B cell (primary cell): ENCODE data around the gene TREH. TPM values are rescaled to one million over a fixed set of nuclear protein-coding genes. Genes with fewer than 3 reads are reported as not detected.

Experiments
- ATAC-seq: fragments of 200-7000 bp; cut with Tn5 transposase; one replicate; pipeline ENCODE4 v1.10.0; 2021; ENCODE audit warnings: low read depth, mild to moderate bottlenecking, moderate number of reproducible peaks, moderate library complexity
- CTCF ChIA-PET: fragments of 350-600 bp; sonication (Branson Sonifier 250); formaldehyde crosslinking; loops from one replicate; lab custom pipeline; 2021; ENCODE audit warnings: antibody characterized with exemption, inconsistent platforms; lab: Charles Lee
- POLR2A ChIA-PET: fragments of 350-600 bp; sonication (Branson Sonifier 250); formaldehyde crosslinking; loops from one replicate; lab custom pipeline; 2021; ENCODE audit warnings: antibody characterized with exemption; lab: Charles Lee
- DNase-seq: peaks from one replicate; pipeline ENCODE4 v3.0.0; 2013
- H2AFZ ChIP-seq: 2 replicates; pipeline ENCODE4 v1.6.1; 2012; ENCODE audit warnings: mild to moderate bottlenecking, low read depth, low read length; ENCODE audit not compliant: insufficient read depth, poor library complexity, severe bottlenecking
- H3K27ac ChIP-seq, 2 donors: 1 replicate in 1 of 2; 2 replicates in 1 of 2; pipeline ENCODE4 v1.5.1; 2012 to 2013; ENCODE audit warnings: low read length in 2 of 2, mild to moderate bottlenecking in 2 of 2, moderate library complexity in 1 of 2
- H3K27me3 ChIP-seq, 4 experiments: fragments of 200-600 bp in 1 of 4; sonication (generic) in 1 of 4; replicated peaks in 1 of 4; 1 replicate in 2 of 4; 2 replicates in 2 of 4; pipeline versions ENCODE4 v1.6.1 to v1.7.0; 2013 to 2016; ENCODE audit warnings: low read length in 3 of 4, mild to moderate bottlenecking in 2 of 4, mixed read lengths in 1 of 4, moderate library complexity in 1 of 4; ENCODE audit not compliant: insufficient read depth in 4 of 4, control insufficient read depth in 3 of 4; ENCODE audit errors: control extremely low read depth in 1 of 4
- H3K36me3 ChIP-seq, 2 experiments: replicated peaks in 1 of 2; 1 replicate in 1 of 2; 2 replicates in 1 of 2; pipeline versions ENCODE4 v1.6.1 to v1.7.1; 2013; ENCODE audit warnings: low read length in 1 of 2; ENCODE audit not compliant: insufficient read depth in 2 of 2, control insufficient read depth in 1 of 2; ENCODE audit errors: control extremely low read depth in 1 of 2, extremely low read depth in 1 of 2
- H3K4me1 ChIP-seq, 2 donors: fragments of 200-600 bp in 1 of 2; sonication (generic) in 1 of 2; 1 replicate in 1 of 2; 2 replicates in 1 of 2; pipeline versions ENCODE4 v1.5.1 to v1.6.1; 2013 to 2017; ENCODE audit warnings: low read length in 2 of 2; ENCODE audit not compliant: control insufficient read depth in 2 of 2, insufficient read depth in 2 of 2
- H3K4me2 ChIP-seq: replicated peaks from 2 replicates; pipeline ENCODE3; 2012; ENCODE audit warnings: mild to moderate bottlenecking, low read depth, low read length; ENCODE audit not compliant: poor library complexity, severe bottlenecking
- H3K4me3 ChIP-seq, 5 experiments: fragments of 200-600 bp in 1 of 5; sonication (generic) in 1 of 5; 1 replicate in 3 of 5; 2 replicates in 2 of 5; pipeline versions ENCODE4 v1.5.1 to v1.7.0; 2011 to 2016; ENCODE audit warnings: low read length in 4 of 5, mild to moderate bottlenecking in 4 of 5, low read depth in 2 of 5, control low read depth in 1 of 5, moderate library complexity in 1 of 5; ENCODE audit not compliant: insufficient read depth in 1 of 5; ENCODE audit errors: control extremely low read depth in 1 of 5, extremely low read depth in 1 of 5
- H3K79me2 ChIP-seq: fragments of 200-600 bp; sonication (generic); one replicate; pipeline ENCODE4 v1.6.0; 2016; ENCODE audit warnings: low read length; ENCODE audit not compliant: control insufficient read depth, insufficient read depth
- H3K9ac ChIP-seq: fragments of 200-600 bp; sonication (generic); 2 replicates; pipeline ENCODE4 v1.6.1; 2017; ENCODE audit warnings: mild to moderate bottlenecking, low read length, moderate library complexity
- H3K9me3 ChIP-seq, 3 donors: one replicate each; pipeline versions ENCODE4 v1.6.1 to v1.7.1; 2013; ENCODE audit warnings: low read length in 2 of 3; ENCODE audit not compliant: control insufficient read depth in 2 of 3, insufficient read depth in 1 of 3; ENCODE audit errors: control extremely low read depth in 1 of 3
- H4K20me1 ChIP-seq: 2 replicates; pipeline ENCODE4 v1.6.0; 2012; ENCODE audit warnings: mild to moderate bottlenecking, low read length; ENCODE audit not compliant: insufficient read depth, control insufficient read depth, poor library complexity, severe bottlenecking
- H3K27ac Mint-ChIP-seq: one replicate; pipeline ENCODE4 v1.8.0; 2021; ENCODE audit warnings: mixed read lengths
- H3K27me3 Mint-ChIP-seq: one replicate; pipeline ENCODE4 v1.8.0; 2021; ENCODE audit warnings: mixed read lengths
- H3K4me1 Mint-ChIP-seq: one replicate; pipeline ENCODE4 v1.8.0; 2021; ENCODE audit warnings: mixed read lengths
- H3K4me3 Mint-ChIP-seq: one replicate; pipeline ENCODE4 v1.8.0; 2021; ENCODE audit warnings: mixed read lengths
- H3K9me3 Mint-ChIP-seq: one replicate; pipeline ENCODE4 v1.8.0; 2022; ENCODE audit warnings: mixed read lengths; ENCODE audit not compliant: insufficient read depth
- EZH2 ChIP-seq: IDR thresholded peaks from 2 replicates; pipeline ENCODE4 v1.6.1; 2012; ENCODE audit warnings: borderline replicate concordance, low read depth, mild to moderate bottlenecking, moderate library complexity, low read length; ENCODE audit not compliant: insufficient read depth, poor library complexity, severe bottlenecking
- WGBS: methylation state at CpG from one replicate; pipeline ENCODE4 v1.1.5; 2013; ENCODE audit warnings: missing lambda C conversion rate; ENCODE audit not compliant: insufficient coverage; 5-methylcytosine and 5-hydroxymethylcytosine counted together
- intact Hi-C: fragments of 100-400 bp; cut with micrococcal nuclease; formaldehyde crosslinking; loops from one replicate; pipeline ENCODE4 v1.10.0; 2022
- polyA plus RNA-seq: library from polyadenylated mRNA; depleted of rRNA; stranded (reverse); fragments of >200 nt; gene quantifications from 2 replicates; pipeline ENCODE4 v1.2.3, GENCODE V29; 2012
- small RNA-seq: library from RNA; depleted of rRNA; stranded (forward); fragments of <200 nt; gene quantifications from one replicate; pipeline ENCODE3, GENCODE V24; 2012; ENCODE audit warnings: low replicate concordance, low read depth; ENCODE audit not compliant: insufficient read length
- total RNA-seq, 2 donors: library from RNA; stranded (reverse); fragments of 120-200 nt in 1 of 2; gene quantifications; 1 replicate in 1 of 2; 2 replicates in 1 of 2; pipeline versions ENCODE4 v1.2.3 to v1.2.4, GENCODE V29; 2013 to 2022
- TF ChIP-seq, protein P1 (sequence below): fragments of 200-600 bp; IDR thresholded peaks from one replicate; pipeline ENCODE4 v1.8.0; 2022; ENCODE audit warnings: antibody characterized with exemption, mild to moderate bottlenecking

Gene TREH
- total and polyA plus RNA-seq, 2 donors (not counting 1 experiment from before 2014, with no cell fraction given), result not detected

DNA sequence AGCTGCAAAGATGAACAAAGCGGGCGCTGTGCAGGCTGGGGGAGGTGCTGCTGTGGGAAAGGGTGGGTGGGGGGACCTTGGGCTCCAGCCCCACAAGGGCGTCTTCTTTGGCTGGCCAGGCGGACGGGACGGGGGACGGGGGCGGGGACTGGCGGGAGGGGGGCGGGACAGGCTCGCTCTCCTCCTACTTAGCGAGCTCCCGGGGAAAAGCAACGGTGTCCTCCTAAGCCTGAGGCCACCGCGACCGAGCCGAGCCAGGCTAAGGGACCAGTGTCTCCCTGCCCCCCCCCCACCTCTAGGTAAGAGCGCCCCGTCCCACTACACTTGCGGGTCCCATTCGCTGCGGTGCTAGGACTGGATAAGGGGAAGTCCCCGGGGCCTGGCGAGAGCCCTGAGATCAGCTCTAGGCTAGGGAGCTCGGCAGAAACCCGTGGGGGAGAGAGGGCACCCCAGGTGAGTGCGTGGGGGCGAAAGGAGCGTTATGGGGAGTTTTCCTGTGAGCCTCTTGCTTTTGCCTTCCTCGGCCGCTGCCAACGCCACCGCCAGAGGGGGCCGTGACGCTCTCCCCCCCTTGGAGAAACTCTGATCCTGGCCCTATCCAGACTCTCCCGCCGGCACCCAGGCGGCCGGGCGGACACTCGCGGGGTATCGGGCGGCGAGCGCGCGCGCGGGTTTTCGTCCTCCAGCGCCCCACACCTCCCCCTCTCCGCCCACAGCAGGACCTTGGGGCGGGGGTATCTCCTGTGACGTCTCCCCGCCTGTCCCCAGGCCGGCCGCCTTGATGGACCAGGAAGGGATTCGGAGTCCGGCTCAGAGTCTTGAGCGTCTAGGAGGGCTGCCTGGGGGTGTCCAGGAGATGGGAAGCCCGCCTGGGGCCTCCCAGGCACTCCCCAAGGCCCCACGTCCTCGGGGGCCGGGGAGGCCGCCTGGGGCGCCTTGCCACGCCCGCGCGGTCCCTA, 71.8 kb downstream of the TREH start, which contains the start of gene PHLDB1:
Gene PHLDB1, plus strand, starts transcription at position 215 of the 959 bp plus-strand sequence. CDS start 6,222 bp downstream, outside the sequence.
- intact Hi-C loops, result no loop called here
- Histone ChIP-seq H2AFZ (peak within 1 kb of the TSS; percentile 88), H3K27ac (peak within 1 kb of the TSS in 1 of 2 donors; percentile 51), H3K9me3 (peaks cover 0 to 12% (median 0%) of the 10 kb centered on the region in 3 donors), H3K27me3 (peaks cover 0 to 38% (median 11%) of the 10 kb centered on the region in 4 experiments), H3K36me3 (no peaks in the 10 kb centered on the region), H3K79me2 (no peaks in the 10 kb centered on the region), H3K4me3 (peak within 1 kb of the TSS in 4 of 5 experiments; percentile 60 to 78 (median 64)), H3K9ac (peak within 1 kb of the TSS; percentile 76), H4K20me1 (no peaks in the 10 kb centered on the region), H3K4me1 (peaks cover 26 to 38% of the 10 kb centered on the region in 2 donors), H3K4me2 (peak within 1 kb of the TSS; percentile 100)
- peak within 1 kb of the TSS; percentile 83 for H3K27ac Mint-ChIP-seq
- ChIA-PET CTCF (interaction anchor here (1.2 to 2.4 kb wide), 3 partner anchors 13 to 38 kb away, joined by 3 to 8 read pairs (median 3); no protein-coding TSS in a partner anchor), POLR2A (interaction anchor here (0.6 to 0.7 kb wide), 3 partner anchors 14 to 127 kb away, joined by 4 to 6 read pairs (median 5); no protein-coding TSS in a partner anchor)
- no peaks in the 10 kb centered on the region for H3K9me3 Mint-ChIP-seq
- H3K27me3 Mint-ChIP-seq, result peaks cover 18% of the 10 kb centered on the region
- ATAC-seq (peak; percentile 4), DNase-seq (peak; percentile 70)
- no peak for TF ChIP-seq EZH2
- TF ChIP-seq, protein P1, sequence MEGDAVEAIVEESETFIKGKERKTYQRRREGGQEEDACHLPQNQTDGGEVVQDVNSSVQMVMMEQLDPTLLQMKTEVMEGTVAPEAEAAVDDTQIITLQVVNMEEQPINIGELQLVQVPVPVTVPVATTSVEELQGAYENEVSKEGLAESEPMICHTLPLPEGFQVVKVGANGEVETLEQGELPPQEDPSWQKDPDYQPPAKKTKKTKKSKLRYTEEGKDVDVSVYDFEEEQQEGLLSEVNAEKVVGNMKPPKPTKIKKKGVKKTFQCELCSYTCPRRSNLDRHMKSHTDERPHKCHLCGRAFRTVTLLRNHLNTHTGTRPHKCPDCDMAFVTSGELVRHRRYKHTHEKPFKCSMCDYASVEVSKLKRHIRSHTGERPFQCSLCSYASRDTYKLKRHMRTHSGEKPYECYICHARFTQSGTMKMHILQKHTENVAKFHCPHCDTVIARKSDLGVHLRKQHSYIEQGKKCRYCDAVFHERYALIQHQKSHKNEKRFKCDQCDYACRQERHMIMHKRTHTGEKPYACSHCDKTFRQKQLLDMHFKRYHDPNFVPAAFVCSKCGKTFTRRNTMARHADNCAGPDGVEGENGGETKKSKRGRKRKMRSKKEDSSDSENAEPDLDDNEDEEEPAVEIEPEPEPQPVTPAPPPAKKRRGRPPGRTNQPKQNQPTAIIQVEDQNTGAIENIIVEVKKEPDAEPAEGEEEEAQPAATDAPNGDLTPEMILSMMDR, result peak; percentile 51
- H3K4me1 Mint-ChIP-seq, result peaks cover 25% of the 10 kb centered on the region
- under 1% methylated on average over 64 of the region's 72 CpGs for WGBS
- peak within 1 kb of the TSS; percentile 86 for H3K4me3 Mint-ChIP-seq

Small RNA genes lying within 50 kb of the gene (small RNA-seq; reads per million reads assigned to genes)
- not detected for gene RNU6-376P

Other genes starting within 250 kb of the TREH start
- gene KMT2A, start 243.2 kb downstream of the TREH start, total RNA-seq, result 175 and 198 TPM in 2 replicates
- 32.1 and 42.5 TPM in 2 replicates for gene KMT2A, start 243.2 kb downstream of the TREH start, polyA plus RNA-seq
- gene TTC36, start 152.2 kb downstream of the TREH start, total RNA-seq, result 0.73 and 0.79 TPM in 2 replicates
- gene TTC36, start 152.2 kb downstream of the TREH start, polyA plus RNA-seq, result 0.19 TPM in 1 of 2 replicates, not detected in the other
- 16.3 and 16.9 TPM in 2 replicates for gene TMEM25, start 148.5 kb downstream of the TREH start, total RNA-seq
- gene TMEM25, start 148.5 kb downstream of the TREH start, polyA plus RNA-seq, result 19.2 and 21.4 TPM in 2 replicates
- 16.5 and 18.6 TPM in 2 replicates for gene IFT46, start 113.7 kb downstream of the TREH start, total RNA-seq
- 9.9 and 10.9 TPM in 2 replicates for gene IFT46, start 113.7 kb downstream of the TREH start, polyA plus RNA-seq
- 74.7 and 83.2 TPM in 2 replicates for gene ARCN1, start 107.2 kb downstream of the TREH start, total RNA-seq
- 35.8 and 42.9 TPM in 2 replicates for gene ARCN1, start 107.2 kb downstream of the TREH start, polyA plus RNA-seq
- gene PHLDB1, start 72.0 kb downstream of the TREH start, total RNA-seq, result 1.7 and 2.4 TPM in 2 replicates
- 0.23 and 0.46 TPM in 2 replicates for gene PHLDB1, start 72.0 kb downstream of the TREH start, polyA plus RNA-seq
- 255 and 256 TPM in 2 replicates for gene DDX6, start 111.5 kb upstream of the TREH start, total RNA-seq
- 36.7 and 81.0 TPM in 2 replicates for gene DDX6, start 111.5 kb upstream of the TREH start, polyA plus RNA-seq
- 108 and 111 TPM in 2 replicates for gene CXCR5, start 204.2 kb upstream of the TREH start, total RNA-seq
- gene CXCR5, start 204.2 kb upstream of the TREH start, polyA plus RNA-seq, result 125 and 163 TPM in 2 replicates
- 40.8 and 44.0 TPM in 2 replicates for gene BCL9L, start 246.3 kb upstream of the TREH start, total RNA-seq
- gene BCL9L, start 246.3 kb upstream of the TREH start, polyA plus RNA-seq, result 12.6 and 15.1 TPM in 2 replicates